Measurements from ENCODE around the gene RAG1. TPM values are rescaled to one million over a fixed set of nuclear protein-coding genes. Genes with fewer than 3 reads are reported as not detected.

The RAG1 gene
- total RNA-seq, 2 experiments from 2014 or later = not detected

GRCh38 chr11:36577373-36577772 is 9.6 kb downstream of the RAG1 start:
- Histone ChIP-seq H3K4me2 (ENCODE audit: low read length) (no peak overlapping the region), H3K9me2 (ENCODE audit: insufficient read depth, low read length) (no peaks in the 10 kb centered on the region), H3K9me3 (ENCODE audit: low read length) (peaks cover 5% of the 10 kb centered on the region; the same call in 1 of the 2 replicates), H3K27ac (ENCODE audit: low read depth, low read length, poor library complexity, severe bottlenecking) (no peak overlapping the region), H3K36me3 (ENCODE audit: insufficient read depth, low read length) (no peaks in the 10 kb centered on the region), H4K20me1 (ENCODE audit: insufficient read depth, low read length) (no peaks in the 10 kb centered on the region), H2AFZ (ENCODE audit: low read length) (no peak overlapping the region), H3K4me1 (ENCODE audit: insufficient read depth, low read length, poor library complexity, severe bottlenecking) (no peaks in the 10 kb centered on the region), H3K79me2 (ENCODE audit: insufficient read depth, low read depth, low read length) (no peaks in the 10 kb centered on the region), H3K4me3 (ENCODE audit: low read depth, low read length, poor library complexity, severe bottlenecking) (no peak overlapping the region)
- no peak for TF ChIP-seq EZH2phosphoT487 (IDR thresholded peaks at IDR 0.05; ENCODE audit: borderline replicate concordance, low read depth, low read length)
- TF ChIP-seq CTCF (conservative IDR thresholded peaks at IDR 0.05; ENCODE audit: low read length) = no peak
- ChIA-PET POLR2A (interaction anchor here (0.7 kb wide), 1 partner anchor 14 kb away, joined by 3 read pairs; no protein-coding TSS in a partner anchor), CTCF (ENCODE audit: unreplicated experiment) (no interaction called here)
- BruUV-seq (replicated peaks) = no TSS peak
- intact Hi-C loops (cut with micrococcal nuclease; ENCODE audit: unreplicated experiment) = no loop called here
- DNase-seq (ENCODE audit: low spot score) = no peak

- CTCF ChIA-PET (ENCODE audit: unreplicated experiment) = no interaction called here
- Histone ChIP-seq H3K36me3 (ENCODE audit: insufficient read depth, low read length) (no peaks in the 10 kb centered on the region), H3K4me3 (ENCODE audit: low read depth, low read length, poor library complexity, severe bottlenecking) (no peak overlapping the region), H3K4me1 (ENCODE audit: insufficient read depth, low read length, poor library complexity, severe bottlenecking) (no peaks in the 10 kb centered on the region), H2AFZ (ENCODE audit: low read length) (no peak overlapping the region), H3K9me2 (ENCODE audit: insufficient read depth, low read length) (no peaks in the 10 kb centered on the region), H3K9me3 (ENCODE audit: low read length) (peaks cover 5% of the 10 kb centered on the region; the same call in 1 of the 2 replicates), H3K79me2 (ENCODE audit: insufficient read depth, low read depth, low read length) (no peaks in the 10 kb centered on the region), H3K27ac (ENCODE audit: low read depth, low read length, poor library complexity, severe bottlenecking) (no peak overlapping the region), H3K4me2 (ENCODE audit: low read length) (no peak overlapping the region), H4K20me1 (ENCODE audit: insufficient read depth, low read length) (no peaks in the 10 kb centered on the region)
- BruUV-seq (replicated peaks) = no TSS peak
- TF ChIP-seq EZH2phosphoT487 (IDR thresholded peaks at IDR 0.05; ENCODE audit: borderline replicate concordance, low read depth, low read length) (no peak), CTCF (conservative IDR thresholded peaks at IDR 0.05; ENCODE audit: low read length) (no peak)
- POLR2A ChIA-PET = no interaction called here
- DNase-seq (ENCODE audit: low spot score) = no peak
- intact Hi-C loops (cut with micrococcal nuclease; ENCODE audit: unreplicated experiment) = no loop called here
Measured at GRCh38 chr11:36577859-36578258, 10.1 kb downstream of the RAG1 start.

DNA sequence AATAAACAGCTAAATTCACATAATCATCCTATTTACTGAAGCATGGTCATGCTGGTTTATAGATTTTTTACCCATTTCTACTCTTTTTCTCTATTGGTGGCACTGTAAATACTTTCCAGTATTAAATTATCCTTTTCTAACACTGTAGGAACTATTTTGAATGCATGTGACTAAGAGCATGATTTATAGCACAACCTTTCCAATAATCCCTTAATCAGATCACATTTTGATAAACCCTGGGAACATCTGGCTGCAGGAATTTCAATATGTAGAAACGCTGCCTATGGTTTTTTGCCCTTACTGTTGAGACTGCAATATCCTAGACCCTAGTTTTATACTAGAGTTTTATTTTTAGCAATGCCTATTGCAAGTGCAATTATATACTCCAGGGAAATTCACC is 10.7 kb downstream of the RAG1 start:
- Histone ChIP-seq H3K4me1 (ENCODE audit: insufficient read depth, low read length, poor library complexity, severe bottlenecking) (no peaks in the 10 kb centered on the region), H2AFZ (ENCODE audit: low read length) (no peak overlapping the region), H3K79me2 (ENCODE audit: insufficient read depth, low read depth, low read length) (no peaks in the 10 kb centered on the region), H3K27ac (ENCODE audit: low read depth, low read length, poor library complexity, severe bottlenecking) (no peak overlapping the region), H3K36me3 (ENCODE audit: insufficient read depth, low read length) (no peaks in the 10 kb centered on the region), H3K9me2 (ENCODE audit: insufficient read depth, low read length) (no peaks in the 10 kb centered on the region), H3K4me2 (ENCODE audit: low read length) (no peak overlapping the region), H4K20me1 (ENCODE audit: insufficient read depth, low read length) (no peaks in the 10 kb centered on the region), H3K4me3 (ENCODE audit: low read depth, low read length, poor library complexity, severe bottlenecking) (no peak overlapping the region), H3K9me3 (ENCODE audit: low read length) (peaks cover 5% of the 10 kb centered on the region; the same call in 1 of the 2 replicates)
- ChIA-PET POLR2A (no interaction called here), CTCF (ENCODE audit: unreplicated experiment) (no interaction called here)
- TF ChIP-seq CTCF (conservative IDR thresholded peaks at IDR 0.05; ENCODE audit: low read length) (no peak), EZH2phosphoT487 (IDR thresholded peaks at IDR 0.05; ENCODE audit: borderline replicate concordance, low read depth, low read length) (no peak)
- BruUV-seq (replicated peaks) = no TSS peak
- DNase-seq (ENCODE audit: low spot score) = no peak
- intact Hi-C loops (cut with micrococcal nuclease; ENCODE audit: unreplicated experiment) = no loop called here

All from OCI-LY7 (cell line).